Hematopoietic multipotent progenitor cell treated with erythropoietin and hydrocortisone succinate and interleukin-3 and kit ligand, for 4 days (in vitro differentiated cells): ENCODE data around the gene ACTRT1.

ENCODE experiments used
- DNase-seq: peaks from one replicate; pipeline ENCODE4 v3.0.0-alpha.2; 2015

ACTRT1 gene

GRCh38 chrX:128052303-128052702, at the start of gene ACTRT1:
ACTRT1 (minus strand) TSS chrX:128052403; CDS start chrX:128052206, 197 bp downstream.
- DNase-seq, result no peak

- DNase-seq, result no peak
These were observed 26.3 kb upstream of the ACTRT1 start for GRCh38 chrX:128078545-128078944.

GRCh38 chrX:128057421-128057820, 5.2 kb upstream of the ACTRT1 start:
- no peak for DNase-seq

GRCh38 chrX:128051526-128051925, 677 bp downstream of the ACTRT1 start:
- no peak for DNase-seq

- no peak for DNase-seq
These were observed 16.9 kb downstream of the ACTRT1 start for GRCh38 chrX:128035318-128035717.

- no peak for DNase-seq
These were observed 30.6 kb downstream of the ACTRT1 start for GRCh38 chrX:128021566-128021965.

- DNase-seq, result no peak
These were observed 31.5 kb downstream of the ACTRT1 start for GRCh38 chrX:128020701-128021100.

GRCh38 chrX:128019218-128019617, 33.0 kb downstream of the ACTRT1 start:
- DNase-seq, result no peak

- no peak for DNase-seq
These were observed 40.2 kb downstream of the ACTRT1 start for GRCh38 chrX:128012015-128012414.

- DNase-seq, result no peak
These were observed 44.3 kb downstream of the ACTRT1 start for GRCh38 chrX:128007882-128008281.
